PC-3 (cell line): ENCODE data around the gene DIP2B. TPM values are rescaled to one million over a fixed set of nuclear protein-coding genes. Genes with fewer than 3 reads are reported as not detected.

ENCODE experiments used
- ATAC-seq: fragments of 200-7000 bp; cut with Tn5 transposase; 2 replicates; pipeline ENCODE4 v1.9.1; 2020; ENCODE audit warnings: mild to moderate bottlenecking, moderate library complexity
- BruUV-seq: library from RNA; stranded (reverse); fragments of 400-500 nt; replicated peaks from 2 replicates; lab custom pipeline; 2021; lab: Mats Ljungman, UMichigan
- CTCF ChIA-PET: fragments of 300-600 bp; sonication (Branson Sonifier 250); formaldehyde crosslinking; loops from one replicate; lab custom pipeline; 2022; ENCODE audit warnings: antibody characterized with exemption; lab: Charles Lee
- POLR2A ChIA-PET: fragments of 300-600 bp; sonication (Branson Sonifier 250); formaldehyde crosslinking; loops from one replicate; lab custom pipeline; 2022; ENCODE audit warnings: antibody characterized with exemption; ENCODE audit not compliant: unreplicated experiment; lab: Charles Lee
- DNase-seq: peaks from one replicate; pipeline ENCODE4 v3.0.0-alpha.2; 2015
- H2AFZ ChIP-seq: fragments of 300-600 bp; sonication (generic); 2 replicates; pipeline ENCODE4 v1.6.0; 2016; ENCODE audit warnings: antibody characterized with exemption, low read length
- H3F3A ChIP-seq: fragments of 300-600 bp; sonication (generic); one replicate; pipeline ENCODE4 v1.6.0; 2017; ENCODE audit warnings: antibody characterized with exemption, low read length, control low read depth, mild to moderate bottlenecking; ENCODE audit not compliant: unreplicated experiment
- H3K27ac ChIP-seq: fragments of 300-600 bp; sonication (generic); 2 replicates; pipeline ENCODE4 v1.5.1; 2016; ENCODE audit warnings: mild to moderate bottlenecking, low read length
- H3K27me3 ChIP-seq: fragments of 300-600 bp; sonication (generic); 2 replicates; pipeline ENCODE4 v1.6.1; 2016; ENCODE audit warnings: low read length, mixed read lengths
- H3K36me3 ChIP-seq: fragments of 300-600 bp; sonication (generic); 2 replicates; pipeline ENCODE4 v1.6.1; 2016; ENCODE audit warnings: low read depth, mixed run types, low read length, mixed read lengths
- H3K4me1 ChIP-seq: fragments of 300-600 bp; sonication (generic); 2 replicates; pipeline ENCODE4 v1.5.1; 2016; ENCODE audit warnings: low read length; ENCODE audit not compliant: insufficient read depth
- H3K4me2 ChIP-seq: fragments of 300-600 bp; sonication (generic); 2 replicates; pipeline ENCODE4 v1.6.0; 2016; ENCODE audit warnings: low read length
- H3K4me3 ChIP-seq: fragments of 300-600 bp; sonication (generic); 2 replicates; pipeline ENCODE4 v1.5.1; 2016; ENCODE audit warnings: mild to moderate bottlenecking, low read length, mixed read lengths
- H3K79me2 ChIP-seq: fragments of 300-600 bp; sonication (generic); 2 replicates; pipeline ENCODE4 v1.6.1; 2017; ENCODE audit warnings: low read length, mixed read lengths
- H3K9ac ChIP-seq: fragments of 300-600 bp; sonication (generic); 2 replicates; pipeline ENCODE4 v1.6.0; 2016; ENCODE audit warnings: mild to moderate bottlenecking, low read length
- H3K9me2 ChIP-seq: fragments of 300-600 bp; sonication (generic); replicated peaks from 2 replicates; pipeline ENCODE4 v1.6.1; 2016; ENCODE audit warnings: mixed run types, low read length, mixed read lengths
- H3K9me3 ChIP-seq: fragments of 300-600 bp; sonication (generic); 2 replicates; pipeline ENCODE4 v1.6.1; 2016; ENCODE audit warnings: low read length, mixed read lengths
- H4K20me1 ChIP-seq: fragments of 300-600 bp; sonication (generic); 2 replicates; pipeline ENCODE4 v1.6.1; 2016; ENCODE audit warnings: low read length, mixed read lengths
- CTCF ChIP-seq: fragments of 300-600 bp; sonication (generic); conservative IDR thresholded peaks from 2 replicates; pipeline ENCODE4 v1.5.1; 2017; ENCODE audit warnings: antibody characterized with exemption, low read depth, mild to moderate bottlenecking, low read length
- EZH2 ChIP-seq: fragments of 300-600 bp; sonication (generic); IDR thresholded peaks from one replicate; pipeline ENCODE4 v1.6.1; 2017; ENCODE audit warnings: antibody characterized with exemption, mild to moderate bottlenecking, low read length; ENCODE audit not compliant: unreplicated experiment
- EZH2phosphoT487 ChIP-seq: fragments of 300-600 bp; sonication (generic); IDR thresholded peaks from 2 replicates; pipeline ENCODE4 v1.6.1; 2018; ENCODE audit warnings: mild to moderate bottlenecking, antibody characterized with exemption, low read length, borderline replicate concordance
- intact Hi-C: fragments of 100-400 bp; cut with micrococcal nuclease; formaldehyde crosslinking; loops from 2 replicates; pipeline ENCODE4 v1.9.0; 2023
- total RNA-seq: library from RNA; depleted of rRNA; stranded (reverse); fragments of >200 nt; gene quantifications from 2 replicates; pipeline ENCODE4 v1.2.3, GENCODE V29; 2014

Gene DIP2B
- total RNA-seq, 1 experiment from 2014 or later: 36.3 TPM

GRCh38 chr12:50528800-50529199, 24.0 kb downstream of the DIP2B start:
- Histone ChIP-seq H3K4me1 (peaks cover 74% of the 10 kb centered on the region), H3K4me3 (no peak overlapping the region)

GRCh38 chr12:50529345-50529744, 24.6 kb downstream of the DIP2B start:
- Histone ChIP-seq H3K27me3 (no peaks in the 10 kb centered on the region), H2AFZ (no peak overlapping the region), H3K27ac (peak overlapping the region; percentile 99), H4K20me1 (no peaks in the 10 kb centered on the region), H3K9me3 (no peaks in the 10 kb centered on the region), H3K36me3 (peaks cover 6% of the 10 kb centered on the region), H3K79me2 (peaks cover 82% of the 10 kb centered on the region), H3K9ac (no peak overlapping the region), H3K4me2 (no peak overlapping the region), H3F3A (peaks cover 23% of the 10 kb centered on the region), H3K4me3 (no peak overlapping the region), H3K4me1 (peaks cover 80% of the 10 kb centered on the region), H3K9me2 (no peaks in the 10 kb centered on the region)
- ATAC-seq (no peak), DNase-seq (no peak)
- no TSS peak for BruUV-seq
- ChIA-PET CTCF (no interaction called here), POLR2A (no interaction called here)
- TF ChIP-seq EZH2phosphoT487: no peak
- no peak for TF ChIP-seq CTCF
- TF ChIP-seq EZH2: no peak
- intact Hi-C loops: no loop called here

More at GRCh38 chr12:50528800-50529199, 24.0 kb downstream of the DIP2B start:
- H3K27ac ChIP-seq: 0 out of 2 replicates have a peak overlapping the region, but pooled peaks have one; percentile 1
- no peak for ATAC-seq
- no peak for DNase-seq
- no peak overlapping the region for H3K4me2 ChIP-seq
- no peaks in the 10 kb centered on the region for H4K20me1 ChIP-seq
- H3K36me3 ChIP-seq: peaks cover 6% of the 10 kb centered on the region
- H3K79me2 ChIP-seq: peaks cover 82% of the 10 kb centered on the region
- H2AFZ ChIP-seq: no peak overlapping the region
- intact Hi-C loops: no loop called here
- H3K9me3 ChIP-seq: no peaks in the 10 kb centered on the region
- CTCF ChIA-PET: no interaction called here
- BruUV-seq: no TSS peak
- no peaks in the 10 kb centered on the region for H3K9me2 ChIP-seq
- no peak overlapping the region for H3K9ac ChIP-seq
- POLR2A ChIA-PET: no interaction called here
- peaks cover 20% of the 10 kb centered on the region for H3F3A ChIP-seq
- TF ChIP-seq EZH2 (no peak), CTCF (no peak), EZH2phosphoT487 (no peak)
- H3K27me3 ChIP-seq: no peaks in the 10 kb centered on the region

- Histone ChIP-seq H4K20me1 (no peaks in the 10 kb centered on the region), H3K79me2 (peaks cover 82% of the 10 kb centered on the region), H3K27ac (peak overlapping the region; percentile 99), H3K9ac (no peak overlapping the region; the same call in 1 of the 2 replicates), H3K9me2 (no peaks in the 10 kb centered on the region), H3K36me3 (peaks cover 6% of the 10 kb centered on the region), H3K4me1 (peaks cover 87% of the 10 kb centered on the region), H3K4me2 (no peak overlapping the region), H3K4me3 (no peak overlapping the region), H2AFZ (no peak overlapping the region), H3K9me3 (no peaks in the 10 kb centered on the region), H3K27me3 (no peaks in the 10 kb centered on the region), H3F3A (peaks cover 23% of the 10 kb centered on the region)
- intact Hi-C loops: loop anchor here (10.0 kb wide), 2 partner anchors 54 to 104 kb away; no protein-coding TSS in a partner anchor
- no peak for TF ChIP-seq EZH2phosphoT487
- TF ChIP-seq CTCF: no peak
- TF ChIP-seq EZH2: no peak
- DNase-seq (no peak), ATAC-seq (no peak)
- no TSS peak for BruUV-seq
- ChIA-PET POLR2A (no interaction called here), CTCF (no interaction called here)
Observed at GRCh38 chr12:50530532-50530931, 25.7 kb downstream of the DIP2B start.
